K562 (cell line): ENCODE results near the gene PTHLH. TPM values are rescaled to one million over a fixed set of nuclear protein-coding genes. Genes with fewer than 3 reads are reported as not detected.

ENCODE experiments used
- ATAC-seq: fragments of 200-7000 bp; cut with Tn5 transposase; 3 replicates; pipeline ENCODE4 v1.9.1; 2020; ENCODE audit warnings: moderate library complexity
- BruUV-seq: library from RNA; stranded (reverse); fragments of 400-500 nt; replicated peaks from 2 replicates; lab custom pipeline; 2021; lab: Mats Ljungman, UMichigan
- CTCF ChIA-PET: fragments of 300-600 bp; formaldehyde crosslinking; extraction: SDS; loops from one replicate; lab custom pipeline; 2021; ENCODE audit warnings: low intra/inter-chr PET ratio; lab: Yijun Ruan, JAX
- POLR2A ChIA-PET: fragments of 300-600, 350-650 bp; sonication (Branson Sonifier 250); formaldehyde crosslinking; extraction: SDS; loops from one replicate; lab custom pipeline; 2021; ENCODE audit warnings: antibody characterized with exemption, inconsistent platforms; lab: Yijun Ruan, JAX
- DNase-seq, 4 experiments: peaks; one replicate each; pipeline versions ENCODE4 v3.0.0 to v3.0.0-alpha.2; 2011 to 2018; ENCODE audit warnings: low spot score in 3 of 4, mixed read lengths in 3 of 4; ENCODE audit errors: extremely low read depth in 1 of 4
- FAIRE-seq: peaks from 2 replicates; lab custom pipeline; 2011; peaks lifted over from hg19 to GRCh38; lab: Jason Lieb, UNC
- H2AFZ ChIP-seq: 2 replicates; pipeline ENCODE4 v1.6.0; 2011; ENCODE audit warnings: low read depth, low read length, control low read depth, inconsistent platforms
- H3K27ac ChIP-seq: fragments of 200-600 bp; 3 replicates; pipeline ENCODE4 v1.8.0; 2011; ENCODE audit warnings: low read depth, mild to moderate bottlenecking, control low read depth, inconsistent platforms, low read length, moderate library complexity, mixed read lengths; ENCODE audit errors: extremely low read depth
- H3K27me3 ChIP-seq, 2 experiments: fragments of 300-600 bp in 1 of 2; 2 replicates in 1 of 2; 3 replicates in 1 of 2; pipeline versions ENCODE4 v1.6.0 to v1.8.0; 2011; ENCODE audit warnings: inconsistent platforms in 2 of 2, low read length in 2 of 2, mild to moderate bottlenecking in 1 of 2, mixed read lengths in 1 of 2, moderate library complexity in 1 of 2; ENCODE audit not compliant: control insufficient read depth in 2 of 2, insufficient read depth in 2 of 2
- H3K36me3 ChIP-seq: fragments of 300-600 bp; 3 replicates; pipeline ENCODE4 v1.8.0; 2011; ENCODE audit warnings: mild to moderate bottlenecking, low read length, inconsistent platforms; ENCODE audit not compliant: control insufficient read depth, insufficient read depth
- H3K4me1 ChIP-seq, 2 experiments: fragments of 200-600 bp in 1 of 2; replicated peaks in 1 of 2; 2 replicates in 1 of 2; 3 replicates in 1 of 2; pipeline versions ENCODE4 v1.5.1 to v1.8.0; 2011; ENCODE audit warnings: inconsistent platforms in 2 of 2, low read length in 2 of 2, mild to moderate bottlenecking in 1 of 2, mixed read lengths in 1 of 2, moderate library complexity in 1 of 2; ENCODE audit not compliant: control insufficient read depth in 2 of 2, insufficient read depth in 2 of 2
- H3K4me2 ChIP-seq: 2 replicates; pipeline ENCODE4 v1.6.1; 2011; ENCODE audit warnings: low read length, control low read depth, inconsistent platforms, mixed read lengths; ENCODE audit not compliant: insufficient read depth
- H3K4me3 ChIP-seq: fragments of 200-600 bp; sonication (generic), shearing (Covaris generic); 2 replicates; pipeline ENCODE4 v1.5.1; 2016; ENCODE audit warnings: control low read depth, inconsistent platforms
- H3K79me2 ChIP-seq: fragments of 200-600 bp; 3 replicates; pipeline ENCODE4 v1.8.0; 2011; ENCODE audit warnings: low read length, inconsistent platforms; ENCODE audit not compliant: control insufficient read depth, insufficient read depth
- H3K9ac ChIP-seq, 2 experiments: 2 replicates each; pipeline versions ENCODE4 v1.6.0 to v1.6.1; 2011; ENCODE audit warnings: low read depth in 2 of 2, low read length in 2 of 2, control low read depth in 1 of 2, inconsistent platforms in 1 of 2, mild to moderate bottlenecking in 1 of 2, mixed read lengths in 1 of 2; ENCODE audit not compliant: insufficient read depth in 1 of 2
- H3K9me1 ChIP-seq: one replicate; pipeline ENCODE4 v1.6.0; 2011; ENCODE audit warnings: inconsistent platforms, mild to moderate bottlenecking, low read length, moderate library complexity; ENCODE audit not compliant: control insufficient read depth, insufficient read depth
- H3K9me3 ChIP-seq: replicated peaks from 2 replicates; pipeline ENCODE4 v1.5.1; 2011; ENCODE audit warnings: low read depth, low read length, inconsistent platforms; ENCODE audit not compliant: control insufficient read depth, insufficient read depth
- H4K20me1 ChIP-seq: replicated peaks from 2 replicates; pipeline ENCODE4 v1.6.1; 2011; ENCODE audit warnings: low read length, inconsistent platforms, mixed read lengths; ENCODE audit not compliant: control insufficient read depth, insufficient read depth
- RBM25 ChIP-seq: fragments of 200-400 bp; formaldehyde crosslinking; IDR thresholded peaks from 2 replicates; pipeline ENCODE4 v1.6.1; 2018; ENCODE audit warnings: low read length, low read depth, moderate library complexity; ENCODE audit not compliant: severe bottlenecking
- ZBTB8A ChIP-seq: fragments of 450-650 bp; IDR thresholded peaks from 2 replicates; pipeline ENCODE4 v1.6.1; 2018; ENCODE audit warnings: mild to moderate bottlenecking, moderate library complexity; ENCODE audit not compliant: partially characterized antibody
- ZEB2 ChIP-seq: fragments of 450-650 bp; IDR thresholded peaks from 2 replicates; pipeline ENCODE4 v1.6.1; 2016
- ZNF3 ChIP-seq: fragments of 250-450 bp; sonication (Bioruptor Pico); IDR thresholded peaks from 2 replicates; pipeline ENCODE4 v1.5.0; 2021; ENCODE audit warnings: mild to moderate bottlenecking, moderate library complexity
- WGBS: fragments of 100-300 bp; shearing (Covaris generic); methylation state at CpG from one replicate; pipeline ENCODE4 v1.1.6; 2016; ENCODE audit warnings: low coverage, mixed read lengths; ENCODE audit not compliant: insufficient coverage; ENCODE audit errors: missing lambda C conversion rate; 5-methylcytosine and 5-hydroxymethylcytosine counted together
- in situ Hi-C: fragments of 300-500 bp; cut with MboI; formaldehyde crosslinking; loops from 4 replicates; pipeline ENCODE4 v1.15.0; 2018; ENCODE audit warnings: inconsistent platforms, mixed read lengths
- intact Hi-C: fragments of 100-400 bp; cut with micrococcal nuclease; formaldehyde crosslinking; loops from 2 replicates; pipeline ENCODE4 v1.14.2; 2022
- polyA plus RNA-seq, 8 experiments: library from polyadenylated mRNA; depleted of rRNA in 4 of 8; stranded (reverse) in 5 of 8; unstranded in 3 of 8; fragments of >200 nt; fragmentation: Nextera tagmentation in 2 of 8; fragmentation: Illumina TruSeq in 1 of 8; extraction: Ambion mirVana in 2 of 8; extraction: Trizol in 1 of 8; gene quantifications; 2 replicates each; pipeline versions ENCODE4 v1.2.1 to v1.2.3, GENCODE V29; 2011 to 2014; ENCODE audit warnings: inconsistent platforms in 1 of 8, missing spikeins in 1 of 8
- total RNA-seq, 7 experiments: library from RNA; depleted of rRNA in 6 of 7; stranded (reverse); fragments of >200 nt in 6 of 7; fragmentation: Illumina TruSeq in 2 of 7; extraction: Trizol in 2 of 7; gene quantifications; 2 replicates each; pipeline versions ENCODE4 v1.2.1 to v1.2.3, GENCODE V29; 2011 to 2021; ENCODE audit warnings: low replicate concordance in 1 of 7
- TF ChIP-seq, protein P1 (sequence below), 2 experiments: fragments of 250-450 bp in 1 of 2; fragments of 450-650 bp in 1 of 2; sonication (Bioruptor Pico) in 1 of 2; IDR thresholded peaks; 2 replicates each; pipeline versions ENCODE4 v1.6.1 to v1.8.0; 2016 to 2021; ENCODE audit warnings: mild to moderate bottlenecking in 2 of 2, moderate library complexity in 2 of 2, missing compliant biosample characterization in 1 of 2, missing genetic modification characterization in 1 of 2

Gene PTHLH
- total and polyA plus RNA-seq, 9 of the 15 experiments (the other 6 are each of a cell fraction or from before 2014, with no cell fraction given) = 0.14 to 2.5 (median 0.74) TPM

DNA sequence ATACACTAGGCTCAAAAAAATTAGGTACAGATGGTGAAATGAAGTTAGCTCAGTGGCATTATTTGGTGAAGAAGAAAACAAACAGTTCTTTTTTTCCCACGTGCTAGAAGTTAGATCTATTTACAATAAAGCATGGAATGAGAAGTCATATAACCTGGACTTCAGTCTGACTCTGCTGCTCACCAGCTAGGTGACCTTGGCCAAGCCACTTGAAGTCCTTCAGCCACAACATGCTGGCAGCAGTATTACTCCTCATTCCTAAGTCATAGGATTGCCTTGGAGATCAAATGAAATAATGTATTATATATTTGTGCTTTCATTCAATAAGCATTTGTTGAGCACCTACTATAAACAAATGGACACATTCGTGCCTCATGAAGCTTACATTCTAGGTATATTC lies 45.2 kb downstream of the PTHLH start:
- Histone ChIP-seq H3K27me3 (no peaks in the 10 kb centered on the region), H2AFZ (no peak overlapping the region), H3K9ac (no peak overlapping the region), H3K27ac (no peak overlapping the region), H3K4me3 (no peak overlapping the region), H3K79me2 (no peaks in the 10 kb centered on the region), H3K9me1 (no peaks in the 10 kb centered on the region), H3K9me3 (no peaks in the 10 kb centered on the region), H3K4me1 (no peaks in the 10 kb centered on the region), H3K36me3 (no peaks in the 10 kb centered on the region), H3K4me2 (no peak overlapping the region), H4K20me1 (no peaks in the 10 kb centered on the region)
- in situ Hi-C loops (no loop called here), intact Hi-C loops (no loop called here)
- no peak for TF ChIP-seq ZEB2
- TF ChIP-seq, protein P1, sequence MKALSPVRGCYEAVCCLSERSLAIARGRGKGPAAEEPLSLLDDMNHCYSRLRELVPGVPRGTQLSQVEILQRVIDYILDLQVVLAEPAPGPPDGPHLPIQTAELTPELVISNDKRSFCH (CRISPR knock-in tag; IDR thresholded peaks at IDR 0.05) = no peak
- TF ChIP-seq, protein P1 (tag; IDR thresholded peaks at IDR 0.05) = no peak
- ATAC-seq (no peak), DNase-seq (no peak), FAIRE-seq (peak; percentile 19)
- CTCF ChIA-PET = no interaction called here
- POLR2A ChIA-PET = interaction anchor here (1.1 to 1.6 kb wide), 2 partner anchors 9 to 72 kb away, joined by 3 to 6 read pairs; no protein-coding TSS in a partner anchor
- WGBS = 5% methylated on average over 2 of the region's 2 CpGs
- no TSS peak for BruUV-seq

- H3K4me1 ChIP-seq = no peaks in the 10 kb centered on the region
- H3K27me3 ChIP-seq = 0 out of 5 replicates have a peak, but pooled peaks cover 0 to 6% of the 10 kb centered on the region in 2 experiments
- H3K79me2 ChIP-seq = no peaks in the 10 kb centered on the region
- in situ Hi-C loops = no loop called here
- ATAC-seq = no peak
- CTCF ChIA-PET = no interaction called here
- no peak overlapping the region for H3K4me3 ChIP-seq
- intact Hi-C loops = no loop called here
- no peak overlapping the region for H2AFZ ChIP-seq
- POLR2A ChIA-PET = interaction anchor here (0.6 kb wide), 1 partner anchor 266 kb away, joined by 3 read pairs; the partner anchor contains the start of gene CCDC91
- BruUV-seq = no TSS peak
- TF ChIP-seq ZBTB8A = no peak
- peak; percentile 92 for TF ChIP-seq ZNF3
- TF ChIP-seq RBM25 = peak; percentile 96
- H3K4me2 ChIP-seq = no peak overlapping the region
- H3K9ac ChIP-seq = no peak overlapping the region
- DNase-seq = no peak
- H3K36me3 ChIP-seq = no peaks in the 10 kb centered on the region
- FAIRE-seq = peak; percentile 19
- 29% methylated on average over 2 of the region's 2 CpGs for WGBS
- no peaks in the 10 kb centered on the region for H3K9me1 ChIP-seq
- no peak overlapping the region for H3K27ac ChIP-seq
- H4K20me1 ChIP-seq = no peaks in the 10 kb centered on the region
- H3K9me3 ChIP-seq = no peaks in the 10 kb centered on the region
Measured at GRCh38 chr12:27924350-27925135, 48.0 kb downstream of the PTHLH start.
